ENCODE results near the gene NFKBIA.

DNA sequence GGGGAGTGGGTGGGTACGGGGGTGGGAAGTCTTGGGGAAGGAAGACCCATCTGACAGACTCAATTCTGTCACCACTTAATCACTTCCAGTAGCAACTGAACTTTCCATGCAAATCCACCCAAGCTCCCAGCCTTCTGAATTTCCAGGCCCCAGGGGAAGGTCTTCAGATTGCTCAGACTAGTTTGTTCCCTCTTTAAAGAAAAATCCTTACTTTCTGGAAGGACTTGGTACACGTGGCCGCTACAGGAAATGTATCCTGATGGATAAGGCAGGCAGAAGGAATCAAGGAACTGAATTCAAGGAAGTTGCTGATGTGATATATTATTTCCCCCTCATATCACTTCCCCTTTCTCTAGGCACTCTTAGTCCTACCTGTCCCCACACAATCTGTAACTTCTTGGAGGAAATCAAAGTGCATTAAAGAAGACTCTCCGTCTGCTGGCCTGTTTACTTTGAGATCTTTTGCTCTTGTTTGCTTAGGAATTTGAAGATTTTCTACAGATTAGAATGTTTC lies 6.4 kb downstream of the NFKBIA start:
- TF ChIP-seq, protein P1, sequence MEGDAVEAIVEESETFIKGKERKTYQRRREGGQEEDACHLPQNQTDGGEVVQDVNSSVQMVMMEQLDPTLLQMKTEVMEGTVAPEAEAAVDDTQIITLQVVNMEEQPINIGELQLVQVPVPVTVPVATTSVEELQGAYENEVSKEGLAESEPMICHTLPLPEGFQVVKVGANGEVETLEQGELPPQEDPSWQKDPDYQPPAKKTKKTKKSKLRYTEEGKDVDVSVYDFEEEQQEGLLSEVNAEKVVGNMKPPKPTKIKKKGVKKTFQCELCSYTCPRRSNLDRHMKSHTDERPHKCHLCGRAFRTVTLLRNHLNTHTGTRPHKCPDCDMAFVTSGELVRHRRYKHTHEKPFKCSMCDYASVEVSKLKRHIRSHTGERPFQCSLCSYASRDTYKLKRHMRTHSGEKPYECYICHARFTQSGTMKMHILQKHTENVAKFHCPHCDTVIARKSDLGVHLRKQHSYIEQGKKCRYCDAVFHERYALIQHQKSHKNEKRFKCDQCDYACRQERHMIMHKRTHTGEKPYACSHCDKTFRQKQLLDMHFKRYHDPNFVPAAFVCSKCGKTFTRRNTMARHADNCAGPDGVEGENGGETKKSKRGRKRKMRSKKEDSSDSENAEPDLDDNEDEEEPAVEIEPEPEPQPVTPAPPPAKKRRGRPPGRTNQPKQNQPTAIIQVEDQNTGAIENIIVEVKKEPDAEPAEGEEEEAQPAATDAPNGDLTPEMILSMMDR (IDR thresholded peaks at IDR 0.05), result no peak
- no peak for TF ChIP-seq POLR2A (IDR thresholded peaks at IDR 0.05)

Data from right lobe of liver (tissue), 4 donors.